ENCODE data around the gene MAPT. TPM values are rescaled to one million over a fixed set of nuclear protein-coding genes. Genes with fewer than 3 reads are reported as not detected.

MAPT gene
- total RNA-seq, 3 donors from 2014 or later (not counting 1 experiment from before 2014, with no cell fraction given) = 0.14 to 1.3 (median 0.58) TPM

- Histone ChIP-seq H3K4me1 (ENCODE audit: control insufficient read depth, insufficient read depth, low read length) (peaks cover 3% of the 10 kb centered on the region), H3K27me3 (ENCODE audit: control insufficient read depth, insufficient read depth, low read length) (peaks cover 8% of the 10 kb centered on the region), H3K9me3 (ENCODE audit: control insufficient read depth, insufficient read depth, low read length) (no peaks in the 10 kb centered on the region), H3K27ac (ENCODE audit: low read length) (no peak overlapping the region), H3K36me3 (ENCODE audit: control insufficient read depth, insufficient read depth, low read length) (no peaks in the 10 kb centered on the region), H3K4me3 (ENCODE audit: low read length) (no peak overlapping the region)
- H3K27ac Mint-ChIP-seq = no peak overlapping the region
- no peaks in the 10 kb centered on the region for H3K36me3 Mint-ChIP-seq
- peaks cover 7 to 12% of the 10 kb centered on the region in 2 donors for H3K4me1 Mint-ChIP-seq
- no peak for ATAC-seq
- intact Hi-C loops (cut with micrococcal nuclease) = no loop called here
- 81% methylated on average over 9 of the region's 9 CpGs for WGBS (ENCODE audit: insufficient coverage)
- DNase-seq = no peak
- no peak for TF ChIP-seq CTCF (IDR thresholded peaks at IDR 0.05)
- H3K9me3 Mint-ChIP-seq = no peaks in the 10 kb centered on the region
- no peak overlapping the region for H3K4me3 Mint-ChIP-seq
- H3K27me3 Mint-ChIP-seq (ENCODE audit: low read depth in 2 of 2) = peaks cover 24 to 38% of the 10 kb centered on the region in 2 donors
These were observed 55.5 kb downstream of the MAPT start for GRCh38 chr17:45949755-45950320.

- Mint-ChIP-seq H3K9me3 (no peaks in the 10 kb centered on the region), H3K4me1 (peaks cover 7 to 12% of the 10 kb centered on the region in 2 donors), H3K36me3 (no peaks in the 10 kb centered on the region), H3K27me3 (ENCODE audit: low read depth in 2 of 2) (peaks cover 27 to 35% of the 10 kb centered on the region in 2 donors), H3K27ac (no peak overlapping the region), H3K4me3 (no peak overlapping the region)
- H3K4me1 ChIP-seq (ENCODE audit: control insufficient read depth, insufficient read depth, low read length) = peaks cover 3% of the 10 kb centered on the region
- intact Hi-C loops (cut with micrococcal nuclease) = no loop called here
- H3K27me3 ChIP-seq (ENCODE audit: control insufficient read depth, insufficient read depth, low read length) = peaks cover 8% of the 10 kb centered on the region
- H3K27ac ChIP-seq (ENCODE audit: low read length) = no peak overlapping the region
- no peaks in the 10 kb centered on the region for H3K9me3 ChIP-seq (ENCODE audit: control insufficient read depth, insufficient read depth, low read length)
- 82% methylated on average over 5 of the region's 8 CpGs for WGBS (ENCODE audit: insufficient coverage)
- TF ChIP-seq CTCF (IDR thresholded peaks at IDR 0.05) = no peak
- no peaks in the 10 kb centered on the region for H3K36me3 ChIP-seq (ENCODE audit: control insufficient read depth, insufficient read depth, low read length)
- H3K4me3 ChIP-seq (ENCODE audit: low read length) = no peak overlapping the region
- no peak for ATAC-seq
- no peak for DNase-seq
These were observed 56.5 kb downstream of the MAPT start for GRCh38 chr17:45950888-45951287.

- H3K36me3 ChIP-seq (ENCODE audit: control insufficient read depth, insufficient read depth, low read length) = no peaks in the 10 kb centered on the region
- Mint-ChIP-seq H3K4me3 (no peak overlapping the region), H3K27ac (no peak overlapping the region), H3K9me3 (no peaks in the 10 kb centered on the region), H3K36me3 (no peaks in the 10 kb centered on the region), H3K4me1 (peaks cover 7 to 12% of the 10 kb centered on the region in 2 donors), H3K27me3 (ENCODE audit: low read depth in 2 of 2) (peaks cover 27 to 35% of the 10 kb centered on the region in 2 donors)
- peaks cover 3% of the 10 kb centered on the region for H3K4me1 ChIP-seq (ENCODE audit: control insufficient read depth, insufficient read depth, low read length)
- no peak for ATAC-seq
- H3K27me3 ChIP-seq (ENCODE audit: control insufficient read depth, insufficient read depth, low read length) = peaks cover 8% of the 10 kb centered on the region
- TF ChIP-seq CTCF (IDR thresholded peaks at IDR 0.05) = no peak
- H3K4me3 ChIP-seq (ENCODE audit: low read length) = no peak overlapping the region
- WGBS (ENCODE audit: insufficient coverage) = 76% methylated on average over 10 of the region's 10 CpGs
- intact Hi-C loops (cut with micrococcal nuclease) = no loop called here
- no peaks in the 10 kb centered on the region for H3K9me3 ChIP-seq (ENCODE audit: control insufficient read depth, insufficient read depth, low read length)
- no peak overlapping the region for H3K27ac ChIP-seq (ENCODE audit: low read length)
- no peak for DNase-seq
These were observed 57.0 kb downstream of the MAPT start for GRCh38 chr17:45951403-45951802.

- H3K9me3 ChIP-seq (ENCODE audit: control insufficient read depth, insufficient read depth, low read length) = no peaks in the 10 kb centered on the region
- Mint-ChIP-seq H3K4me3 (no peak overlapping the region), H3K4me1 (peaks cover 7 to 12% of the 10 kb centered on the region in 2 donors), H3K27me3 (ENCODE audit: low read depth in 2 of 2) (peaks cover 27 to 30% of the 10 kb centered on the region in 2 donors), H3K9me3 (no peaks in the 10 kb centered on the region), H3K27ac (no peak overlapping the region), H3K36me3 (no peaks in the 10 kb centered on the region)
- no peak overlapping the region for H3K27ac ChIP-seq (ENCODE audit: low read length)
- peaks cover 3% of the 10 kb centered on the region for H3K4me1 ChIP-seq (ENCODE audit: control insufficient read depth, insufficient read depth, low read length)
- WGBS (ENCODE audit: insufficient coverage) = 88% methylated on average over 6 of the region's 6 CpGs
- H3K36me3 ChIP-seq (ENCODE audit: control insufficient read depth, insufficient read depth, low read length) = no peaks in the 10 kb centered on the region
- H3K4me3 ChIP-seq (ENCODE audit: low read length) = no peak overlapping the region
- DNase-seq (no peak), ATAC-seq (no peak)
- H3K27me3 ChIP-seq (ENCODE audit: control insufficient read depth, insufficient read depth, low read length) = peaks cover 8% of the 10 kb centered on the region
- TF ChIP-seq CTCF (IDR thresholded peaks at IDR 0.05) = no peak
- intact Hi-C loops (cut with micrococcal nuclease) = no loop called here
These were observed 57.6 kb downstream of the MAPT start for GRCh38 chr17:45951941-45952340.

All from natural killer cell (primary cell).